Neuron (in vitro differentiated cells): ENCODE measurements around the gene PLD5.
"Not testable (repeated sequence)": the region's sequence is repeated elsewhere in the genome, so short reads cannot be mapped to it uniquely, and the experiment has no call there.

Source experiments
- H2AFZ ChIP-seq: one replicate; pipeline ENCODE4 v1.6.1; 2013; ENCODE audit warnings: low read depth, mild to moderate bottlenecking, inconsistent platforms, low read length, moderate library complexity
- H3K27me3 ChIP-seq: one replicate; pipeline ENCODE4 v1.6.1; 2013; ENCODE audit warnings: low read length; ENCODE audit not compliant: insufficient read depth
- H3K36me3 ChIP-seq: one replicate; pipeline ENCODE4 v1.6.1; 2013; ENCODE audit warnings: low read length; ENCODE audit not compliant: insufficient read depth
- H3K4me1 ChIP-seq: one replicate; pipeline ENCODE4 v1.6.1; 2013; ENCODE audit warnings: low read length; ENCODE audit not compliant: insufficient read depth
- H3K4me3 ChIP-seq: 2 replicates; pipeline ENCODE4 v1.5.1; 2013; ENCODE audit warnings: mild to moderate bottlenecking, low read length, moderate library complexity
- H3K9me3 ChIP-seq: one replicate; pipeline ENCODE4 v1.6.1; 2013; ENCODE audit warnings: low read length

The PLD5 gene

DNA sequence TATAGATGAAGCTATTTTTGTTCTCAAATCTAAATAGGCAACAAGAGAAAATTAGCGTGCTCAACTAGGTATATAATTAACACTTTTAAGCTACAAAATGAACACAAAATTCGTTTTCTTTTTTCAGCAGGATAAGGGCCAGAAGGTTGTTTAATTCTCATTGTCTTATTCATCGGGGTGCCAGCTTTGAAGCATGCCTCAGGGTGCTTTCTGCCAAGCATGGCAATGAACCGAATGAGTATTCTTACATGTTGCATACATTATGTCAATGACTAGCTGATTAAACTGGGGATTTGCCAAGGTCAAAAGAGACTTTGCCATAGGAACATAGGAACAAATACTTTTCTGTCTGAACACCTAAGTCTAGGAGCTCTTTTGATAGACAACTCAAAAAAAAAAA lies 423.6 kb downstream of the PLD5 start:
- Histone ChIP-seq H3K27me3 (no peaks in the 10 kb centered on the region), H3K9me3 (no peaks in the 10 kb centered on the region), H3K36me3 (no peaks in the 10 kb centered on the region), H3K4me3 (no peak overlapping the region), H2AFZ (no peak overlapping the region), H3K4me1 (no peaks in the 10 kb centered on the region)

DNA sequence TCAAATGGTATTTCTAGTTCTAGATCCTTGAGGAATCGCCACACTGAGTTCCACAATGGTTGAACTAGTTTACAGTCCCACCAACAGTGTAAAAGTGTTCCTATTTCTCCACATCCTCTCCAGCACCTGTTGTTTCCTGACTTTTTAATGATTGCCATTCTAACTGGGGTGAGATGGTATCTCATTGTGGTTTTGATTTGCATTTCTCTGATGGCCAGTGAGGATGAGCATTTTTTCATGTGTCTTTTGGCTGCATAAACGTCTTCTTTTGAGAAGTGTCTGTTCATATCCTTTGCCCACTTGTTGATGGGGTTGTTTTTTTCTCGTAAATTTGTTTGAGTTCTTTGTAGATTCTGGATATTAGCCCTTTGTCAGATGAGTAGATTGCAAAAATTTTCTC lies 427.2 kb downstream of the PLD5 start:
- not testable (repeated sequence) for H3K9me3 ChIP-seq, H3K36me3 ChIP-seq, H2AFZ ChIP-seq, H3K4me1 ChIP-seq, H3K4me3 ChIP-seq, H3K27me3 ChIP-seq

DNA sequence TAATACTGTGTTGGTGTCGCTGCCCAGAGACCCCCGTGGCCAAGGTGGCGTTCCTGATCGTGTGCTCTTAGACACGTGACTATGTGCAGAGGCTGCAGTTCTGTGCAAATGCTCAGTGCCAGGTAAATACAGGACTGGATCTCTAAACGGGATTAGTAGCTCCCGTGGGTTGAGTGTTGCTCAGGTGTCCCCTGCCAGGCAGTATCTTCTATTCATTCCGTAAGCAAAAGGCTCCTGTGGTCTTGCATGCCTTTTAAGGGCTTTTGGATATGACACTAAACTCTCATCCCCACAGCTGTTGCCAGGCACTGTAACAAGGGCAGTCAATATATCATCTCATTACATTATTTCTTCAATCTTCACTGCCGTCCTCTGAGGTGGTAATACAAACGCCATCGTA lies 431.4 kb downstream of the PLD5 start:
- H3K4me1 ChIP-seq, result no peaks in the 10 kb centered on the region
- no peaks in the 10 kb centered on the region for H3K27me3 ChIP-seq
- H2AFZ ChIP-seq, result no peak overlapping the region
- no peaks in the 10 kb centered on the region for H3K36me3 ChIP-seq
- H3K9me3 ChIP-seq, result no peaks in the 10 kb centered on the region
- no peak overlapping the region for H3K4me3 ChIP-seq

DNA sequence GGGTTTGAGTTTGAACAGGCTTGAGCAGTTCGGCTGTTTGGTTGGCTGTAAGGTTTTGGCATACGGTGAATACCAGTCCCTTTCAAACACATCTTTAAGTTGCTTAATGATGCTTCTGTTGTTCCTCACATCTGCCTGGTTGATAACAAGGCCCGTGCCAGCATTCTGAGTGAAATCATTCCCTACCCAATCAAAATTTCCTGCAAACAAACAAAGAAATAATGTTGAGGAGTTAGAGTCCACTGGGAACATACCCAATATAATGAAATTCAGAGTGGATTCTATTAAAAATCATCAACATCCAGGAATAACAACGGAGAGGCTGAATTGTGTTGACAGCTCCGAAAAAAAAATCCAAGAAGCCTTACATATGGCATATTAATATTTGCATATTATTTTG lies 434.6 kb downstream of the PLD5 start:
- Histone ChIP-seq H3K9me3 (no peaks in the 10 kb centered on the region), H3K36me3 (no peaks in the 10 kb centered on the region), H3K4me1 (no peaks in the 10 kb centered on the region), H2AFZ (no peak overlapping the region), H3K27me3 (no peaks in the 10 kb centered on the region), H3K4me3 (no peak overlapping the region)

DNA sequence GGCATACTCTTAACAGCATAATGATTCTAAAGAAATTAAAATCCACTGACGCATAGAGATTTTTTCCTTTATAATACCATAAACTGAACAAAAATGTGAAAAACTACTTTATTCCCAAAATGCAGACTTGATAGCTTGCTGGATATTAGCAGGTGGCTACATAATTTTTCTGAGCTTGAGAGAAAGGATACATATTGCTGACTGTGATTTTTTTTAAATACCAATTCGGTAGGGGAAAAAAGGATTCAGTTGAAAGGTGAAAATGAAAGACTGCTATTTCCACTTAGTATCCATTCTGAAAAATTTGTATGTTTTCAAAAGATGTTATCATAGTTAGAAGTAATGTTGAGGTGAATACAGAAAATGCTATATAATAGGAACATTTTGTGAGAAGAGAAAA lies 435.6 kb downstream of the PLD5 start:
- no peaks in the 10 kb centered on the region for H3K36me3 ChIP-seq
- no peaks in the 10 kb centered on the region for H3K4me1 ChIP-seq
- no peak overlapping the region for H2AFZ ChIP-seq
- H3K27me3 ChIP-seq, result no peaks in the 10 kb centered on the region
- H3K9me3 ChIP-seq, result no peaks in the 10 kb centered on the region
- no peak overlapping the region for H3K4me3 ChIP-seq

DNA sequence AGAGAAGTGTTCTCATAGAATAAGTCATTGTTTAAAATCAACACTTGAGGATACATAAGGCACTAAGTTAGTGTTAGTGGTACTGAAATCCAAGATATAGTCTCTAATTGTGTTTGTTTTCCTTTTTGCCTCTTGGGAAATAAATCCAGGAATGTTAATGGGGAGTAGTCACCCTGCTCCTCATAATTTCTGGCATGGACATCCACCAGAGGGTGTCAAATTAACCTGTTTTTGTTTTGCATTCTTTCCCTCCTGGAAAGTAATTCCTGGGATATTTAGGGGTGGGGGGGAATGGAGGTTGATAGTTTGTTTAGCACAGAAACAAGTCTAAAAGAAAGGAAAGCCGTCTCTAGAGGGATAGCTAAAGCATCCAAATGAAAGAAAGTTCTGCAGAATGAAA lies 437.8 kb downstream of the PLD5 start:
- no peak overlapping the region for H2AFZ ChIP-seq
- no peaks in the 10 kb centered on the region for H3K9me3 ChIP-seq
- H3K27me3 ChIP-seq, result no peaks in the 10 kb centered on the region
- no peaks in the 10 kb centered on the region for H3K4me1 ChIP-seq
- H3K36me3 ChIP-seq, result no peaks in the 10 kb centered on the region
- no peak overlapping the region for H3K4me3 ChIP-seq

DNA sequence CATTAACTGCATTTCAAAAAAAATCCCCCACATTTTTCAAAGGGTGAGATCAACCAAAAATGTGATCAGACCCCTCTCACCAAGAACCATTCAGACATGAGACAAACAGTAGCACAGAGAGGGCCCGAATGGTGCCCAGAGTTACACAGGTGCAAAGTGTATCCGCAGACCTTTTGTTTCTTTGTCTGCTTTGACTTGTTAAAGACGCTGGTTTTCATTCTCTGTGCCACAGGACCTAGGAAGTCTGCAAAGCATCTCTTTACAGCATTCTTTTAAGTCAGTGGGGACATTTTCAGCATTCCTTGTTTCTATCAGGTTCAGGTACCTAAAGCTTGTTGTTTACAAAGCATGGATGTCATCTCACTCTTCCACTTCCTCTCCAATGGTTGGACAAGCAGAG lies 438.4 kb downstream of the PLD5 start:
- no peaks in the 10 kb centered on the region for H3K36me3 ChIP-seq
- no peak overlapping the region for H3K4me3 ChIP-seq

DNA sequence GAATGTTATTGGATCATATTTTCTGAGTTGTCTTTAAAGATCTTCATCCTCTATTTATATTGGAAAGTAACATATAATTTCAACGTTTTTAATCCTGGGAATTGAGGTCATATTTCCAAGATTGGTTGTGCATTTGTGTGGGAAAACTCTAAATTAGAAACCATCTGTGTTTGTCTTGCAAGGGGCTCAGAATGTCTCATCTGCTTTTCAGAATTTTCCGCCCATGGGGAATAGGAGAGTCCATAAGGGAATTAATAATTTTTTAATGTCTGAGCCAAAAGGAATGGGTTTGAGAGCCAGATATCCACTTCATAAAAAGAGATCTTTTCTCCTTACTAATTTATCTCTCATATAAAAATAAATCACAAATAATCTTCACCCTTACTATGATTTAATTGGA lies 440.8 kb downstream of the PLD5 start:
- Histone ChIP-seq H3K4me3 (no peak overlapping the region), H3K9me3 (no peaks in the 10 kb centered on the region), H3K27me3 (no peaks in the 10 kb centered on the region), H2AFZ (no peak overlapping the region), H3K36me3 (no peaks in the 10 kb centered on the region), H3K4me1 (no peaks in the 10 kb centered on the region)

More for the DNA sequence above, 438.4 kb downstream of the PLD5 start:
- no peak overlapping the region for H2AFZ ChIP-seq
- H3K4me1 ChIP-seq, result no peaks in the 10 kb centered on the region
- no peaks in the 10 kb centered on the region for H3K9me3 ChIP-seq
- no peaks in the 10 kb centered on the region for H3K27me3 ChIP-seq

DNA sequence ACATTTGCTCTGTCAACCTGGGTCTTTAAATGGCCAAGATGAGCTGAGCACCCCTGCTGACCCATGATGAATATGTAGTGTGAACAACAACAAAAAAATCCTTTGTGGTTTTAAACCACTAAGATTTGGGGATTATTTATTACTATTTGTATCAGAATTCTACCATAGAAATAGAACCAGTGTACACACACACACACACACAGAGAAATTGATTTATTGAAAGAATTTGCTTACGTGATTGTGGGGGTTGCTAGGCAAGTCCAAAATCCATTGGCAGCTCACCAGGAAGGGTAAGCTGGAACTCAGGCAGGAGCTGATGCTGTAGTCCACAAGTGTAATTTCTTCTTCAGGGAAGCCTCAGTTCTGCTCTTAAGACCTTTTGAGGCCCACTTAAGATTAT lies 443.1 kb downstream of the PLD5 start:
- Histone ChIP-seq H2AFZ (no peak overlapping the region), H3K27me3 (no peaks in the 10 kb centered on the region), H3K36me3 (no peaks in the 10 kb centered on the region), H3K4me1 (no peaks in the 10 kb centered on the region), H3K4me3 (no peak overlapping the region), H3K9me3 (no peaks in the 10 kb centered on the region)

DNA sequence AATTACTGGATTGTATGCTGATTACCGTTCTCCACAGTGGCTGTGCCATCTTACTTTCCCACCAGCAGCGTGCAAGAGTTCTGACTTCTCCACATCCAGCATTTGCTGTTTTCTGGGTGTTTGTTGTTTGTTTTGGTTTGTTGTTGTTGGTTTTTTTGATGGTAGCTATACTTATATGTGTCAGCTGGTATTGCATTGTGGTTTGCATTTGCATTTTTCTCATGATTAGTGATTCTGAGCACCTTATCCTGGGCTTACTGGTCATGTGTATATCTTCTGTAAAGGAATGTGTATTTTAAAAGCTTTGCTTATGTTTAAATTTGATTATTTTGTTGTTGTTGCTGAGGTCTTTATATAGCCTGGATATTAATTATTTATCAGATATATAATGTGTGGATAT lies 458.7 kb downstream of the PLD5 start:
- Histone ChIP-seq H3K4me1 (no peaks in the 10 kb centered on the region), H3K9me3 (no peaks in the 10 kb centered on the region), H3K4me3 (no peak overlapping the region), H3K27me3 (no peaks in the 10 kb centered on the region), H2AFZ (no peak overlapping the region), H3K36me3 (no peaks in the 10 kb centered on the region)

DNA sequence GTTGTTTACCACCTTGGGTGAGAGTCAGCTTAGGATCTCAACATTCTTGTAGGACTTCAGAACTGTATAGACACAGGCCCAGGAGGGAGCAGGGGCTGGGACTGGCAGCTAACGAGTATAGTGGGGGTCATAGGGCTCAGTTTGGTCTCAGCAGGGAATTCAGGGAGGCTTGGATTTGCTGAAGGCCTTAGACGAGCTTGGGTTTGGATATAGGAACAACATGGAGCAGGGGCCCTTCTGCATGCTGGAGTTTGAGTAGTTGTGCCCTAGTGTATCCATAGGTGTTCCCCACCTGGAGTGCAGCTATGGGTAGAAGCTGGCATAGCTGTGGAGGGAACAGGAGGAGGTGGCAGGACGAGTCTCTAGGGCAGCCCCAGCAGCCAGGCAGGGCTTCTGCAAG lies 462.2 kb downstream of the PLD5 start:
- Histone ChIP-seq H3K36me3 (no peaks in the 10 kb centered on the region), H3K27me3 (no peaks in the 10 kb centered on the region), H3K4me3 (no peak overlapping the region), H3K9me3 (no peaks in the 10 kb centered on the region), H2AFZ (no peak overlapping the region), H3K4me1 (no peaks in the 10 kb centered on the region)

DNA sequence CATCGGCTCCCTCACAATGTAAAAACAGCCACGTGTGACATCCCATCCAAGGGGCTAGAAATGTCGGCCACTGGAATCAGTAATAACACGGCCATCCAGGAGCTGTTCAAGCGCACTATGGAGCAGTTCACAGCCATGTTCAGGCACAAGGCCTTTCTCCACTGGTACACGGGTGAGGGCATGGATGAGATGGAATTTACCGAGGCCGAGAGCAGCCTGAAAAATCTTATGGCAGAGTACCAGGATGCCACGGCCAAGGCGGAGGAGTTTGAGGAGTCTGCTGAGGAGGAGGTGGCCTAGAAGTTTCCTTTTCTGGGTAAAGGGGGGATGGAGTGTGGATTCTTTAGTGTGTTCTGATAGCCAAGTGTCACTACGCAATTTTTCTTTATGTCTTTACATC lies 464.5 kb downstream of the PLD5 start:
- Histone ChIP-seq H2AFZ (no peak overlapping the region), H3K4me3 (no peak overlapping the region), H3K36me3 (no peaks in the 10 kb centered on the region), H3K9me3 (no peaks in the 10 kb centered on the region), H3K27me3 (no peaks in the 10 kb centered on the region), H3K4me1 (no peaks in the 10 kb centered on the region)

DNA sequence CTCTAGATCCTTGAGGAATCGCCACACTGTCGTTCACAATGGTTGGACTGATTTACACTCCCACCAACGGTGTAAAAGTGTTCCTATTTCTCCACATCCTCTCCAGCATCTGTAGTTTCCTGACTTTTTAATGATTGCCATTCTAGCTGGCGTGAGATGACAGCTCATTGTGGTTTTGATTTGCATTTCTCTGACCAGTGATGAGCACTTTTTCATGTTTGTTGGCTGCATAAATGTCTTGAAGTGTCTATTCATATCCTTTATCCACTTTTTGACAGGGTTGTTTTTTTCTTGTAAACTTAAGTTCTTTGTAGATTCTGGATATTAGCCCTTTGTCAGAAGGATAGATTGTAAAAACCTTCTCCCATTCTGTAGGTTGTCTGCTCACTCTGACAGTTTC lies 465.9 kb downstream of the PLD5 start:
- not testable (repeated sequence) for H3K4me1 ChIP-seq, H3K27me3 ChIP-seq, H3K9me3 ChIP-seq, H2AFZ ChIP-seq, H3K36me3 ChIP-seq, H3K4me3 ChIP-seq

DNA sequence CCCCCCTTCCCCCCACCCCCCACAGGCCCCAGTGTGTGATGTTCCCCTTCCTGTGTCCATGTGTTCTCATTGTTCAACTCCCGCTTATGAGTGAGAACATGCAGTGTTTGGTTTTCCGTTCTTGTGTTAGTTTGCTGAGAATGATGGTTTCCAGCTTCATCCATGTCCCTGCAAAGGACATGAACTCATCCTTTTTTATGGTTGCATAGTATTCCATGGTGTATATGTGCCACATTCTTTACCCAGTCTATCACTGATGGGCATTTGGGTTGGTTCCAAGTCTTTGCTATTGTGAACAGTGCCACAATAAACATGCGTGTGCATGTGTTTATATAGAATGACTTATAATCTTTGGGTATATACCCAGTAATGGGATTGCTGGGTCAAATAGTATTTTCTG lies 466.3 kb downstream of the PLD5 start:
- not testable (repeated sequence) for H3K4me3 ChIP-seq, H3K27me3 ChIP-seq, H3K9me3 ChIP-seq

DNA sequence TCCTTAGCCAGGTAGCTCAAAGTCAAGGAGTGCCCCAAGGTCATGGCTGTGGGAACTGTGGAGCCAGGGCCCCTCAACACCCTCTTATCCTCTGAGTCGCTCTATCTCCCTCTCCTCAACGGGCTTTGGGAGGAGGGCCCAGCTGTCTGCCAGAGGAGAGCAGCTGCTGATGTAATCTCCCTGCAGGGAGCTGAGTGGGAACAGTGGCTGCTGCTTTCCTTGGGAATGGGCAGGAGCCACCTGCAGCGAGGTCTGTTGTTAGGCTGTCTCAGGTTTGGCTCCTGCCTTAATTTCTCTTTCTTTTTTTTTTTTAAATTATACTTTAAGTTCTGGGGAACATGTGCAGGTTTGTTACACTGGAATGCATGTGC lies 466.8 kb downstream of the PLD5 start:
- Histone ChIP-seq H3K4me3 (no peak overlapping the region), H2AFZ (no peak overlapping the region), H3K4me1 (no peaks in the 10 kb centered on the region), H3K9me3 (no peaks in the 10 kb centered on the region), H3K27me3 (no peaks in the 10 kb centered on the region), H3K36me3 (no peaks in the 10 kb centered on the region)

More for the DNA sequence above, 466.3 kb downstream of the PLD5 start:
- not testable (repeated sequence) for H2AFZ ChIP-seq, H3K36me3 ChIP-seq, H3K4me1 ChIP-seq
